Uterus (tissue), 2 donors: ENCODE data around the gene ADORA2A.

ENCODE experiments used
- POLR2A ChIP-seq, 2 donors: fragments of 450-650 bp; IDR thresholded peaks; one replicate each; pipeline ENCODE4 v1.6.1; 2016; ENCODE audit warnings: antibody characterized with exemption in 2 of 2, mild to moderate bottlenecking in 1 of 2, moderate library complexity in 1 of 2
- TF ChIP-seq, protein P1 (sequence below), 4 experiments: fragments of 200-600 bp in 2 of 4; fragments of 450-650 bp in 2 of 4; sonication (generic) in 2 of 4; IDR thresholded peaks; one replicate each; pipeline ENCODE4 v1.5.1; 2016 to 2019; ENCODE audit warnings: antibody characterized with exemption in 4 of 4, mild to moderate bottlenecking in 2 of 4, moderate library complexity in 1 of 4

- TF ChIP-seq, protein P1, sequence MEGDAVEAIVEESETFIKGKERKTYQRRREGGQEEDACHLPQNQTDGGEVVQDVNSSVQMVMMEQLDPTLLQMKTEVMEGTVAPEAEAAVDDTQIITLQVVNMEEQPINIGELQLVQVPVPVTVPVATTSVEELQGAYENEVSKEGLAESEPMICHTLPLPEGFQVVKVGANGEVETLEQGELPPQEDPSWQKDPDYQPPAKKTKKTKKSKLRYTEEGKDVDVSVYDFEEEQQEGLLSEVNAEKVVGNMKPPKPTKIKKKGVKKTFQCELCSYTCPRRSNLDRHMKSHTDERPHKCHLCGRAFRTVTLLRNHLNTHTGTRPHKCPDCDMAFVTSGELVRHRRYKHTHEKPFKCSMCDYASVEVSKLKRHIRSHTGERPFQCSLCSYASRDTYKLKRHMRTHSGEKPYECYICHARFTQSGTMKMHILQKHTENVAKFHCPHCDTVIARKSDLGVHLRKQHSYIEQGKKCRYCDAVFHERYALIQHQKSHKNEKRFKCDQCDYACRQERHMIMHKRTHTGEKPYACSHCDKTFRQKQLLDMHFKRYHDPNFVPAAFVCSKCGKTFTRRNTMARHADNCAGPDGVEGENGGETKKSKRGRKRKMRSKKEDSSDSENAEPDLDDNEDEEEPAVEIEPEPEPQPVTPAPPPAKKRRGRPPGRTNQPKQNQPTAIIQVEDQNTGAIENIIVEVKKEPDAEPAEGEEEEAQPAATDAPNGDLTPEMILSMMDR (IDR thresholded peaks at IDR 0.05): no peak
- TF ChIP-seq POLR2A (IDR thresholded peaks at IDR 0.05): no peak
Measured at GRCh38 chr22:24460418-24461089, 33.2 kb downstream of the ADORA2A start.
